Chondrocyte (in vitro differentiated cells): ENCODE data around the gene ASTN2. TPM values are rescaled to one million over a fixed set of nuclear protein-coding genes. Genes with fewer than 3 reads are reported as not detected.

ENCODE experiments used
- DNase-seq: peaks from one replicate; pipeline ENCODE4 v3.0.0; 2021; ENCODE audit warnings: mixed read lengths, low spot score
- H3K27ac Mint-ChIP-seq: one replicate; pipeline ENCODE4 v1.8.0; 2021; ENCODE audit warnings: mild to moderate bottlenecking, moderate library complexity, mixed read lengths; ENCODE audit not compliant: unreplicated experiment
- H3K27me3 Mint-ChIP-seq: 2 replicates; pipeline ENCODE4 v1.8.0; 2021; ENCODE audit warnings: low read depth, mixed read lengths
- H3K36me3 Mint-ChIP-seq: 2 replicates; pipeline ENCODE4 v1.8.0; 2021; ENCODE audit warnings: low read depth, mixed read lengths
- H3K4me1 Mint-ChIP-seq: 2 replicates; pipeline ENCODE4 v1.8.0; 2021; ENCODE audit warnings: low read depth, mild to moderate bottlenecking, mixed read lengths
- H3K4me3 Mint-ChIP-seq: one replicate; pipeline ENCODE4 v1.8.0; 2021; ENCODE audit warnings: mild to moderate bottlenecking, moderate library complexity, mixed read lengths; ENCODE audit not compliant: unreplicated experiment
- H3K9me3 Mint-ChIP-seq: 2 replicates; pipeline ENCODE4 v1.8.0; 2021; ENCODE audit warnings: low read depth, mixed read lengths
- CTCF ChIP-seq: fragments of 200-600 bp; sonication (generic); IDR thresholded peaks from 2 replicates; pipeline ENCODE4 v1.5.0; 2021; ENCODE audit warnings: antibody characterized with exemption, mild to moderate bottlenecking, moderate library complexity
- total RNA-seq: library from RNA; stranded (reverse); gene quantifications from 3 replicates; pipeline ENCODE4 v1.2.1, GENCODE V29; 2021

The ASTN2 gene
- total RNA-seq, 1 donor from 2014 or later: 3.6 TPM

- no peaks in the 10 kb centered on the region for H3K4me1 Mint-ChIP-seq
- peaks cover 16% of the 10 kb centered on the region for H3K36me3 Mint-ChIP-seq
- TF ChIP-seq CTCF: no peak
- H3K4me3 Mint-ChIP-seq: no peak overlapping the region
- DNase-seq: no peak
- H3K9me3 Mint-ChIP-seq: peaks cover 31% of the 10 kb centered on the region
- no peaks in the 10 kb centered on the region for H3K27me3 Mint-ChIP-seq
- H3K27ac Mint-ChIP-seq: no peak overlapping the region
Measured at GRCh38 chr9:116515541-116515940, 899.3 kb downstream of the ASTN2 start.

- Mint-ChIP-seq H3K9me3 (peaks cover 3% of the 10 kb centered on the region), H3K4me3 (no peak overlapping the region), H3K27ac (no peak overlapping the region), H3K36me3 (peaks cover 13% of the 10 kb centered on the region), H3K27me3 (no peaks in the 10 kb centered on the region), H3K4me1 (no peaks in the 10 kb centered on the region)
- no peak for DNase-seq
- TF ChIP-seq CTCF: no peak
Measured at GRCh38 chr9:116506685-116507084, 908.2 kb downstream of the ASTN2 start.

- peaks cover 10% of the 10 kb centered on the region for H3K36me3 Mint-ChIP-seq
- H3K27ac Mint-ChIP-seq: no peak overlapping the region
- H3K9me3 Mint-ChIP-seq: peaks cover 3% of the 10 kb centered on the region
- no peaks in the 10 kb centered on the region for H3K27me3 Mint-ChIP-seq
- no peak for DNase-seq
- TF ChIP-seq CTCF: no peak
- H3K4me1 Mint-ChIP-seq: peaks cover 8% of the 10 kb centered on the region
- no peak overlapping the region for H3K4me3 Mint-ChIP-seq
Measured at GRCh38 chr9:116504893-116505480, 909.9 kb downstream of the ASTN2 start.

GRCh38 chr9:116504081-116504480 is 910.8 kb downstream of the ASTN2 start:
- DNase-seq: no peak
- H3K36me3 Mint-ChIP-seq: peaks cover 6% of the 10 kb centered on the region
- H3K4me3 Mint-ChIP-seq: no peak overlapping the region
- peaks cover 12% of the 10 kb centered on the region for H3K4me1 Mint-ChIP-seq
- no peaks in the 10 kb centered on the region for H3K27me3 Mint-ChIP-seq
- no peaks in the 10 kb centered on the region for H3K9me3 Mint-ChIP-seq
- no peak overlapping the region for H3K27ac Mint-ChIP-seq
- no peak for TF ChIP-seq CTCF

GRCh38 chr9:116502746-116503145 is 912.1 kb downstream of the ASTN2 start:
- Mint-ChIP-seq H3K4me1 (peaks cover 12% of the 10 kb centered on the region), H3K4me3 (no peak overlapping the region), H3K36me3 (peaks cover 6% of the 10 kb centered on the region), H3K27ac (no peak overlapping the region), H3K27me3 (no peaks in the 10 kb centered on the region), H3K9me3 (no peaks in the 10 kb centered on the region)
- no peak for TF ChIP-seq CTCF
- no peak for DNase-seq
